ENCODE data around the gene TSFM. TPM values are rescaled to one million over a fixed set of nuclear protein-coding genes. Genes with fewer than 3 reads are reported as not detected.

The TSFM gene
- total and polyA plus RNA-seq, 4 donors: 14.6 to 60.5 (median 38.2) TPM

DNA sequence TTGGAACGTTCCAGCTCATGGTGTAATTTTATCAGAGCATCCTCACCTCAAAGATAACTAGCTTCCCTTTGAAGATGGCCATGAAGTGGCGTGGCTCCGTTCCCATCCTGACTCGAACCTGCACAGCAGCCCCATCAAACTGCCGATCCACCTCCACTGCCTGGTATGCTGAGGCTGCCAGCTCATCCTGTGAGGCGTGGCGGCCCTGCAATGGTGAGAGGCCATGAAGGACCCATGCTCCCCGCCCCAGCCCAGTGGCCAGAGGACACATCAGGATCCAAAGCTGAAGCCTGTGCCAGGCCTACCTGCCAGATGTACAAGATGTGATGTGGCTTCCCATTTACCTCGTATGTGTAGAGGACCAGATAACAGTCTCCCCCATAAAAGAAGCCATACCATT lies 24.7 kb downstream of the TSFM start:
- no peak for DNase-seq (ENCODE audit: low spot score)
- H3K9ac ChIP-seq (ENCODE audit: low read depth in 1 of 2, low read length in 2 of 2): no peak overlapping the region
- WGBS: 92% methylated on average over 9 of the region's 9 CpGs
- no peaks in the 10 kb centered on the region for H3K4me1 ChIP-seq (ENCODE audit: control insufficient read depth in 4 of 4, insufficient read depth in 4 of 4, low read length in 3 of 4)
- no peaks in the 10 kb centered on the region for H3K27me3 ChIP-seq (ENCODE audit: control insufficient read depth in 4 of 4, insufficient read depth in 4 of 4, low read length in 3 of 4)
- TF ChIP-seq HNF4A (conservative IDR thresholded peaks at IDR 0.05): no peak
- TF ChIP-seq, protein P1, sequence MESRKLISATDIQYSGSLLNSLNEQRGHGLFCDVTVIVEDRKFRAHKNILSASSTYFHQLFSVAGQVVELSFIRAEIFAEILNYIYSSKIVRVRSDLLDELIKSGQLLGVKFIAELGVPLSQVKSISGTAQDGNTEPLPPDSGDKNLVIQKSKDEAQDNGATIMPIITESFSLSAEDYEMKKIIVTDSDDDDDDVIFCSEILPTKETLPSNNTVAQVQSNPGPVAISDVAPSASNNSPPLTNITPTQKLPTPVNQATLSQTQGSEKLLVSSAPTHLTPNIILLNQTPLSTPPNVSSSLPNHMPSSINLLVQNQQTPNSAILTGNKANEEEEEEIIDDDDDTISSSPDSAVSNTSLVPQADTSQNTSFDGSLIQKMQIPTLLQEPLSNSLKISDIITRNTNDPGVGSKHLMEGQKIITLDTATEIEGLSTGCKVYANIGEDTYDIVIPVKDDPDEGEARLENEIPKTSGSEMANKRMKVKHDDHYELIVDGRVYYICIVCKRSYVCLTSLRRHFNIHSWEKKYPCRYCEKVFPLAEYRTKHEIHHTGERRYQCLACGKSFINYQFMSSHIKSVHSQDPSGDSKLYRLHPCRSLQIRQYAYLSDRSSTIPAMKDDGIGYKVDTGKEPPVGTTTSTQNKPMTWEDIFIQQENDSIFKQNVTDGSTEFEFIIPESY (IDR thresholded peaks at IDR 0.05): no peak
- no peak for TF ChIP-seq FOXA1 (IDR thresholded peaks at IDR 0.05)
- no peak for TF ChIP-seq SP1 (IDR thresholded peaks at IDR 0.05)
- no peak for TF ChIP-seq HNF4G (IDR thresholded peaks at IDR 0.05)
- TF ChIP-seq FOXA2 (IDR thresholded peaks at IDR 0.05): no peak
- no peak for TF ChIP-seq NR2F2 (IDR thresholded peaks at IDR 0.05)
- TF ChIP-seq TAF1 (conservative IDR thresholded peaks at IDR 0.05): no peak
- TF ChIP-seq, protein P2, sequence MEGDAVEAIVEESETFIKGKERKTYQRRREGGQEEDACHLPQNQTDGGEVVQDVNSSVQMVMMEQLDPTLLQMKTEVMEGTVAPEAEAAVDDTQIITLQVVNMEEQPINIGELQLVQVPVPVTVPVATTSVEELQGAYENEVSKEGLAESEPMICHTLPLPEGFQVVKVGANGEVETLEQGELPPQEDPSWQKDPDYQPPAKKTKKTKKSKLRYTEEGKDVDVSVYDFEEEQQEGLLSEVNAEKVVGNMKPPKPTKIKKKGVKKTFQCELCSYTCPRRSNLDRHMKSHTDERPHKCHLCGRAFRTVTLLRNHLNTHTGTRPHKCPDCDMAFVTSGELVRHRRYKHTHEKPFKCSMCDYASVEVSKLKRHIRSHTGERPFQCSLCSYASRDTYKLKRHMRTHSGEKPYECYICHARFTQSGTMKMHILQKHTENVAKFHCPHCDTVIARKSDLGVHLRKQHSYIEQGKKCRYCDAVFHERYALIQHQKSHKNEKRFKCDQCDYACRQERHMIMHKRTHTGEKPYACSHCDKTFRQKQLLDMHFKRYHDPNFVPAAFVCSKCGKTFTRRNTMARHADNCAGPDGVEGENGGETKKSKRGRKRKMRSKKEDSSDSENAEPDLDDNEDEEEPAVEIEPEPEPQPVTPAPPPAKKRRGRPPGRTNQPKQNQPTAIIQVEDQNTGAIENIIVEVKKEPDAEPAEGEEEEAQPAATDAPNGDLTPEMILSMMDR (IDR thresholded peaks at IDR 0.05; ENCODE audit: low read depth, low read length, missing input control): no peak
- TF ChIP-seq YY1 (IDR thresholded peaks at IDR 0.05): no peak
- TF ChIP-seq, protein P3, sequence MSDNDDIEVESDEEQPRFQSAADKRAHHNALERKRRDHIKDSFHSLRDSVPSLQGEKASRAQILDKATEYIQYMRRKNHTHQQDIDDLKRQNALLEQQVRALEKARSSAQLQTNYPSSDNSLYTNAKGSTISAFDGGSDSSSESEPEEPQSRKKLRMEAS (IDR thresholded peaks at IDR 0.05): no peak
- TF ChIP-seq, protein P4, sequence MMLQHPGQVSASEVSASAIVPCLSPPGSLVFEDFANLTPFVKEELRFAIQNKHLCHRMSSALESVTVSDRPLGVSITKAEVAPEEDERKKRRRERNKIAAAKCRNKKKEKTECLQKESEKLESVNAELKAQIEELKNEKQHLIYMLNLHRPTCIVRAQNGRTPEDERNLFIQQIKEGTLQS (IDR thresholded peaks at IDR 0.05): no peak
- TF ChIP-seq GABPA (IDR thresholded peaks at IDR 0.05 in 1 of 2, conservative IDR thresholded peaks at IDR 0.05 in 1 of 2): no peak
- no peak for TF ChIP-seq EGR1 (IDR thresholded peaks at IDR 0.05; ENCODE audit: low read depth in 2 of 2)
- TF ChIP-seq, protein P5, sequence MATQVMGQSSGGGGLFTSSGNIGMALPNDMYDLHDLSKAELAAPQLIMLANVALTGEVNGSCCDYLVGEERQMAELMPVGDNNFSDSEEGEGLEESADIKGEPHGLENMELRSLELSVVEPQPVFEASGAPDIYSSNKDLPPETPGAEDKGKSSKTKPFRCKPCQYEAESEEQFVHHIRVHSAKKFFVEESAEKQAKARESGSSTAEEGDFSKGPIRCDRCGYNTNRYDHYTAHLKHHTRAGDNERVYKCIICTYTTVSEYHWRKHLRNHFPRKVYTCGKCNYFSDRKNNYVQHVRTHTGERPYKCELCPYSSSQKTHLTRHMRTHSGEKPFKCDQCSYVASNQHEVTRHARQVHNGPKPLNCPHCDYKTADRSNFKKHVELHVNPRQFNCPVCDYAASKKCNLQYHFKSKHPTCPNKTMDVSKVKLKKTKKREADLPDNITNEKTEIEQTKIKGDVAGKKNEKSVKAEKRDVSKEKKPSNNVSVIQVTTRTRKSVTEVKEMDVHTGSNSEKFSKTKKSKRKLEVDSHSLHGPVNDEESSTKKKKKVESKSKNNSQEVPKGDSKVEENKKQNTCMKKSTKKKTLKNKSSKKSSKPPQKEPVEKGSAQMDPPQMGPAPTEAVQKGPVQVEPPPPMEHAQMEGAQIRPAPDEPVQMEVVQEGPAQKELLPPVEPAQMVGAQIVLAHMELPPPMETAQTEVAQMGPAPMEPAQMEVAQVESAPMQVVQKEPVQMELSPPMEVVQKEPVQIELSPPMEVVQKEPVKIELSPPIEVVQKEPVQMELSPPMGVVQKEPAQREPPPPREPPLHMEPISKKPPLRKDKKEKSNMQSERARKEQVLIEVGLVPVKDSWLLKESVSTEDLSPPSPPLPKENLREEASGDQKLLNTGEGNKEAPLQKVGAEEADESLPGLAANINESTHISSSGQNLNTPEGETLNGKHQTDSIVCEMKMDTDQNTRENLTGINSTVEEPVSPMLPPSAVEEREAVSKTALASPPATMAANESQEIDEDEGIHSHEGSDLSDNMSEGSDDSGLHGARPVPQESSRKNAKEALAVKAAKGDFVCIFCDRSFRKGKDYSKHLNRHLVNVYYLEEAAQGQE (IDR thresholded peaks at IDR 0.05): no peak
- TF ChIP-seq JUND (IDR thresholded peaks at IDR 0.05): no peak
- no peak for TF ChIP-seq RAD21 (IDR thresholded peaks at IDR 0.05)
- no peak for TF ChIP-seq RXRA (IDR thresholded peaks at IDR 0.05)
- H3K36me3 ChIP-seq (ENCODE audit: control insufficient read depth in 4 of 4, insufficient read depth in 3 of 4, low read depth in 1 of 4, low read length in 3 of 4): peaks cover 5 to 61% (median 52%) of the 10 kb centered on the region in 4 donors
- no peaks in the 10 kb centered on the region for H3K9me3 ChIP-seq (ENCODE audit: control insufficient read depth in 4 of 4, low read length in 3 of 4)
- no peak overlapping the region for H3K4me3 ChIP-seq (ENCODE audit: low read depth in 1 of 3, low read length in 3 of 3)
- no peak overlapping the region for H3K27ac ChIP-seq (ENCODE audit: low read depth in 1 of 2, low read length in 2 of 2)

All from liver (tissue), 9 donors.